Keratinocyte (primary cell): ENCODE results near the gene NEUROG3.

Experiments used
- EZH2 ChIP-seq: IDR thresholded peaks from one replicate; pipeline ENCODE4 v1.6.1; 2012; ENCODE audit warnings: inconsistent platforms, mild to moderate bottlenecking, low read length, moderate library complexity
- TF ChIP-seq, protein P1 (sequence below), 3 experiments: IDR thresholded peaks in 1 of 3; conservative IDR thresholded peaks in 1 of 3; optimal IDR thresholded peaks in 1 of 3; 2 replicates in 2 of 3; 3 replicates in 1 of 3; pipeline versions ENCODE3 to v1.5.1; 2011; ENCODE audit warnings: low read length in 3 of 3, mild to moderate bottlenecking in 3 of 3, moderate library complexity in 2 of 3, control low read depth in 1 of 3, inconsistent platforms in 1 of 3; ENCODE audit not compliant: insufficient read depth in 2 of 3; ENCODE audit errors: extremely low read depth in 1 of 3

DNA sequence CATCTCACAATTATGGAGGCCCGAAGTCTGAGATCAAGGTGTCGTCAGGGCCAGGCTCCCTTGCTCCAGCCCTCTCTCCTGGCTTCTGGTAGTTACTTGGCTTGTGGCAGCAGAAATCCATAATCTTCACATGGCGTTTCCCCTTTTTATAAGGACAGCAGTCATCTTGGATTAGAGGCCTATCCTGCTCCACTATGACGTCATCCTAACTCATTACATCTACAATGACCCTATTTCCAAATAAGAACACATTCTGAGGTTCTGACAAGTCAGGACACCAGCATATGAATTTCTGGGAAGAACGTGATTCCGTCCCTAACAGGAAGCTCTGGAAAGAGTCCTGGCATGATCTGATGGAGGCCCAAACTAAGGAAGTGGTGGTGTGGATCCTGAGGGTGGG is 35.8 kb downstream of the NEUROG3 start:
- TF ChIP-seq, protein P1, sequence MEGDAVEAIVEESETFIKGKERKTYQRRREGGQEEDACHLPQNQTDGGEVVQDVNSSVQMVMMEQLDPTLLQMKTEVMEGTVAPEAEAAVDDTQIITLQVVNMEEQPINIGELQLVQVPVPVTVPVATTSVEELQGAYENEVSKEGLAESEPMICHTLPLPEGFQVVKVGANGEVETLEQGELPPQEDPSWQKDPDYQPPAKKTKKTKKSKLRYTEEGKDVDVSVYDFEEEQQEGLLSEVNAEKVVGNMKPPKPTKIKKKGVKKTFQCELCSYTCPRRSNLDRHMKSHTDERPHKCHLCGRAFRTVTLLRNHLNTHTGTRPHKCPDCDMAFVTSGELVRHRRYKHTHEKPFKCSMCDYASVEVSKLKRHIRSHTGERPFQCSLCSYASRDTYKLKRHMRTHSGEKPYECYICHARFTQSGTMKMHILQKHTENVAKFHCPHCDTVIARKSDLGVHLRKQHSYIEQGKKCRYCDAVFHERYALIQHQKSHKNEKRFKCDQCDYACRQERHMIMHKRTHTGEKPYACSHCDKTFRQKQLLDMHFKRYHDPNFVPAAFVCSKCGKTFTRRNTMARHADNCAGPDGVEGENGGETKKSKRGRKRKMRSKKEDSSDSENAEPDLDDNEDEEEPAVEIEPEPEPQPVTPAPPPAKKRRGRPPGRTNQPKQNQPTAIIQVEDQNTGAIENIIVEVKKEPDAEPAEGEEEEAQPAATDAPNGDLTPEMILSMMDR (optimal IDR thresholded peaks at IDR 0.05 in 1 of 3, IDR thresholded peaks at IDR 0.05 in 1 of 3, conservative IDR thresholded peaks at IDR 0.05 in 1 of 3; ENCODE audit: extremely low read depth in 1 of 3, insufficient read depth in 2 of 3, low read length in 3 of 3), result no peak
- no peak for TF ChIP-seq EZH2
